ENCODE results near the gene RAB20. TPM values are rescaled to one million over a fixed set of nuclear protein-coding genes. Genes with fewer than 3 reads are reported as not detected.

RAB20 gene
- total RNA-seq, 1 experiment from 2014 or later: 14.3 TPM

GRCh38 chr13:110546926-110547325 lies 14.6 kb downstream of the RAB20 start:
- H3K27ac Mint-ChIP-seq: no peak overlapping the region
- no peaks in the 10 kb centered on the region for H3K27me3 Mint-ChIP-seq (ENCODE audit: low read depth)
- ATAC-seq (no peak), DNase-seq (ENCODE audit: low spot score) (no peak)
- peaks cover 17% of the 10 kb centered on the region for H3K9me3 Mint-ChIP-seq
- POLR2A ChIA-PET: interaction anchor here (0.6 kb wide), 1 partner anchor 383 kb away, joined by 11 read pairs; no protein-coding TSS in a partner anchor
- H3K4me1 Mint-ChIP-seq: peaks cover 3% of the 10 kb centered on the region; the same call in 1 of the 2 replicates
- peaks cover 35% of the 10 kb centered on the region for H3K36me3 Mint-ChIP-seq
- H3K4me3 Mint-ChIP-seq: no peak overlapping the region
- CTCF ChIA-PET: interaction anchor here (0.5 to 1.7 kb wide), 3 partner anchors 11 to 134 kb away, joined by 3 to 4 read pairs (median 4); no protein-coding TSS in a partner anchor
- TF ChIP-seq JAZF1 (CRISPR knock-in tag; IDR thresholded peaks at IDR 0.05) (no peak), MXD4 (CRISPR knock-in tag; IDR thresholded peaks at IDR 0.05; ENCODE audit: borderline replicate concordance) (no peak), FOXP1 (CRISPR knock-in tag; IDR thresholded peaks at IDR 0.05; ENCODE audit: borderline replicate concordance) (no peak), E2F1 (CRISPR knock-in tag; IDR thresholded peaks at IDR 0.05) (no peak), PREB (CRISPR knock-in tag; IDR thresholded peaks at IDR 0.05; ENCODE audit: borderline replicate concordance) (no peak), ZNF281 (CRISPR knock-in tag; IDR thresholded peaks at IDR 0.05) (no peak), PRDM15 (CRISPR knock-in tag; IDR thresholded peaks at IDR 0.05) (no peak), RORB (CRISPR knock-in tag; IDR thresholded peaks at IDR 0.05) (no peak)

- H3K27me3 Mint-ChIP-seq (ENCODE audit: low read depth): no peaks in the 10 kb centered on the region
- H3K4me1 Mint-ChIP-seq: peaks cover 3% of the 10 kb centered on the region; the same call in 1 of the 2 replicates
- H3K4me3 Mint-ChIP-seq: no peak overlapping the region
- POLR2A ChIA-PET: no interaction called here
- peaks cover 35% of the 10 kb centered on the region for H3K36me3 Mint-ChIP-seq
- ATAC-seq: no peak
- H3K27ac Mint-ChIP-seq: no peak overlapping the region
- TF ChIP-seq HMGXB4 (CRISPR knock-in tag; IDR thresholded peaks at IDR 0.05): no peak
- no peak for TF ChIP-seq USF2 (CRISPR knock-in tag; IDR thresholded peaks at IDR 0.05)
- no peak for TF ChIP-seq NR3C1 (CRISPR knock-in tag; conservative IDR thresholded peaks at IDR 0.05; ENCODE audit: low read depth)
- no peak for TF ChIP-seq FOXP4 (CRISPR knock-in tag; IDR thresholded peaks at IDR 0.05)
- no peak for TF ChIP-seq CREM (CRISPR knock-in tag; IDR thresholded peaks at IDR 0.05)
- no peak for TF ChIP-seq AFF4 (CRISPR knock-in tag; IDR thresholded peaks at IDR 0.05; ENCODE audit: borderline replicate concordance)
- no peak for TF ChIP-seq ZNF138 (CRISPR knock-in tag; conservative IDR thresholded peaks at IDR 0.05)
- peaks cover 17% of the 10 kb centered on the region for H3K9me3 Mint-ChIP-seq
- no peak for DNase-seq (ENCODE audit: low spot score)
- CTCF ChIA-PET: interaction anchor here (1.7 kb wide), 1 partner anchor 91 kb away, joined by 4 read pairs; no protein-coding TSS in a partner anchor
Observed at GRCh38 chr13:110546378-110546777, 15.1 kb downstream of the RAB20 start.
